K562 (cell line): ENCODE data around the gene EPHX1. TPM values are rescaled to one million over a fixed set of nuclear protein-coding genes. Genes with fewer than 3 reads are reported as not detected.

ENCODE experiments used
- ARID4B ChIP-seq: sonication (generic); formaldehyde crosslinking; IDR thresholded peaks from 2 replicates; pipeline ENCODE4 v1.8.0; 2022; ENCODE audit warnings: mild to moderate bottlenecking, missing genetic modification reagents
- ATF3 ChIP-seq, 2 experiments: fragments of 450-650 bp in 1 of 2; sonication (generic) in 1 of 2; formaldehyde crosslinking in 1 of 2; IDR thresholded peaks in 1 of 2; conservative IDR thresholded peaks in 1 of 2; 2 replicates each; pipeline versions ENCODE4 v1.6.1 to v1.8.1; 2016 to 2023; ENCODE audit warnings: mild to moderate bottlenecking in 2 of 2, moderate library complexity in 2 of 2, inconsistent platforms in 1 of 2, missing genetic modification reagents in 1 of 2
- CREB3 ChIP-seq: fragments of 450-650 bp; conservative IDR thresholded peaks from 2 replicates; pipeline ENCODE4 v1.6.1; 2016; ENCODE audit warnings: missing genetic modification characterization, low read depth, mild to moderate bottlenecking, missing compliant biosample characterization, moderate library complexity
- IRF9 ChIP-seq: fragments of 450-650 bp; IDR thresholded peaks from 2 replicates; pipeline ENCODE4 v1.6.1; 2016; ENCODE audit warnings: missing biosample characterization, missing genetic modification characterization
- LARP7 ChIP-seq: fragments of 450-650 bp; IDR thresholded peaks from 2 replicates; pipeline ENCODE4 v1.6.1; 2016
- LCOR ChIP-seq: sonication (generic); formaldehyde crosslinking; IDR thresholded peaks from 2 replicates; pipeline ENCODE4 v1.8.0; 2022; ENCODE audit warnings: mild to moderate bottlenecking, missing genetic modification reagents
- MYC ChIP-seq, 2 experiments: fragments of 250-450 bp in 1 of 2; sonication (Bioruptor Pico) in 1 of 2; IDR thresholded peaks; 2 replicates each; pipeline versions ENCODE4 v1.5.1 to v1.6.1; 2012 to 2021; ENCODE audit warnings: low read depth in 2 of 2, borderline replicate concordance in 1 of 2, improper control_type of control experiment in 1 of 2, low read length in 1 of 2, mild to moderate bottlenecking in 1 of 2, moderate library complexity in 1 of 2
- NEUROD1 ChIP-seq: fragments of 150-350 bp; IDR thresholded peaks from 2 replicates; pipeline ENCODE4 v1.6.1; 2014; ENCODE audit warnings: borderline replicate concordance, low read length, low read depth; ENCODE audit not compliant: partially characterized antibody
- NFE2 ChIP-seq: IDR thresholded peaks from 2 replicates; pipeline ENCODE4 v1.6.1; 2014; ENCODE audit warnings: antibody characterized with exemption, low read depth
- NONO ChIP-seq, 2 experiments: fragments of 200-400 bp in 1 of 2; fragments of 450-650 bp in 1 of 2; formaldehyde crosslinking in 1 of 2; IDR thresholded peaks; 2 replicates each; pipeline ENCODE4 v1.6.1; 2017; ENCODE audit warnings: low read depth in 2 of 2, mild to moderate bottlenecking in 2 of 2, moderate library complexity in 2 of 2, low read length in 1 of 2
- SMARCA4 ChIP-seq: fragments of 450-650 bp; IDR thresholded peaks from 2 replicates; pipeline ENCODE4 v1.6.1; 2016
- ZBTB1 ChIP-seq: sonication (generic); formaldehyde crosslinking; IDR thresholded peaks from 2 replicates; pipeline ENCODE4 v1.8.1; 2023; ENCODE audit warnings: missing genetic modification reagents, low read depth, mild to moderate bottlenecking, borderline replicate concordance
- ZC3H11A ChIP-seq: IDR thresholded peaks from 2 replicates; pipeline ENCODE4 v1.6.1; 2012; ENCODE audit warnings: low read depth, low read length, improper control_type of control experiment
- ZMIZ1 ChIP-seq, 2 experiments: fragments of 150-350 bp in 1 of 2; IDR thresholded peaks; 2 replicates each; pipeline ENCODE4 v1.6.1; 2012 to 2016; ENCODE audit warnings: low read depth in 2 of 2, low read length in 2 of 2, mild to moderate bottlenecking in 1 of 2, moderate library complexity in 1 of 2
- ZNF586 ChIP-seq: fragments of 450-650 bp; formaldehyde crosslinking; conservative IDR thresholded peaks from 2 replicates; pipeline ENCODE4 v1.4.0; 2020; ENCODE audit warnings: mild to moderate bottlenecking, moderate library complexity
- ZNF696 ChIP-seq: fragments of 250-450 bp; sonication (Bioruptor Pico); conservative IDR thresholded peaks from 2 replicates; pipeline ENCODE4 v1.4.0; 2020; ENCODE audit warnings: mild to moderate bottlenecking, moderate library complexity
- polyA plus RNA-seq, 8 experiments: library from polyadenylated mRNA; depleted of rRNA in 4 of 8; stranded (reverse) in 5 of 8; unstranded in 3 of 8; fragments of >200 nt; fragmentation: Nextera tagmentation in 2 of 8; fragmentation: Illumina TruSeq in 1 of 8; extraction: Ambion mirVana in 2 of 8; extraction: Trizol in 1 of 8; gene quantifications; 2 replicates each; pipeline versions ENCODE4 v1.2.1 to v1.2.3, GENCODE V29; 2011 to 2014; ENCODE audit warnings: inconsistent platforms in 1 of 8, missing spikeins in 1 of 8
- total RNA-seq, 7 experiments: library from RNA; depleted of rRNA in 6 of 7; stranded (reverse); fragments of >200 nt in 6 of 7; fragmentation: Illumina TruSeq in 2 of 7; extraction: Trizol in 2 of 7; gene quantifications; 2 replicates each; pipeline versions ENCODE4 v1.2.1 to v1.2.3, GENCODE V29; 2011 to 2021; ENCODE audit warnings: low replicate concordance in 1 of 7

The EPHX1 gene
- total and polyA plus RNA-seq, 9 of the 15 experiments (the other 6 are each of a cell fraction or from before 2014, with no cell fraction given) = 0.21 to 27.0 (median 6.7) TPM

- 0 out of 2 replicates have a peak, but pooled peaks have one; percentile 41 for TF ChIP-seq IRF9
- no peak for TF ChIP-seq ZC3H11A
- TF ChIP-seq ZBTB1 (CRISPR knock-in tag) = no peak
- TF ChIP-seq NEUROD1 = peak; percentile 23
- TF ChIP-seq ZNF696 (CRISPR knock-in tag) = no peak
- TF ChIP-seq ZMIZ1 (IDR thresholded peaks at IDR 0.05; ENCODE audit: low read depth in 2 of 2, low read length in 2 of 2) = no peak
- TF ChIP-seq CREB3 (tag) = no peak; the same call in 1 of the 2 replicates
- TF ChIP-seq ZNF586 (CRISPR knock-in tag) = no peak
- TF ChIP-seq MYC (IDR thresholded peaks at IDR 0.05; ENCODE audit: low read depth, low read length) = peak; percentile 73
- no peak for TF ChIP-seq MYC (CRISPR knock-in tag; IDR thresholded peaks at IDR 0.05; ENCODE audit: borderline replicate concordance, low read depth)
- TF ChIP-seq SMARCA4 = peak; percentile 51
- TF ChIP-seq ATF3 (IDR thresholded peaks at IDR 0.05) = no peak
- no peak for TF ChIP-seq ATF3 (CRISPR knock-in tag; conservative IDR thresholded peaks at IDR 0.05)
- no peak for TF ChIP-seq LCOR (CRISPR knock-in tag)
- 0 out of 2 replicates have a peak, but pooled peaks have one; percentile 57 for TF ChIP-seq ARID4B (CRISPR knock-in tag)
- peak; percentile 96 for TF ChIP-seq NFE2
- TF ChIP-seq LARP7 = no peak
- TF ChIP-seq NONO (IDR thresholded peaks at IDR 0.05; ENCODE audit: low read depth in 2 of 2, low read length in 1 of 2) = no peak
Observed at GRCh38 chr1:225817611-225818061, 7.7 kb downstream of the EPHX1 start (continued).
